Fibroblast of skin of back (primary cell): ENCODE results near the gene BMPR1A.

Source experiments
- DNase-seq: peaks from one replicate; pipeline ENCODE4 v3.0.0-alpha.2; 2013

Gene BMPR1A

GRCh38 chr10:86768412-86769062, 12.1 kb downstream of the BMPR1A start:
- no peak for DNase-seq

DNA sequence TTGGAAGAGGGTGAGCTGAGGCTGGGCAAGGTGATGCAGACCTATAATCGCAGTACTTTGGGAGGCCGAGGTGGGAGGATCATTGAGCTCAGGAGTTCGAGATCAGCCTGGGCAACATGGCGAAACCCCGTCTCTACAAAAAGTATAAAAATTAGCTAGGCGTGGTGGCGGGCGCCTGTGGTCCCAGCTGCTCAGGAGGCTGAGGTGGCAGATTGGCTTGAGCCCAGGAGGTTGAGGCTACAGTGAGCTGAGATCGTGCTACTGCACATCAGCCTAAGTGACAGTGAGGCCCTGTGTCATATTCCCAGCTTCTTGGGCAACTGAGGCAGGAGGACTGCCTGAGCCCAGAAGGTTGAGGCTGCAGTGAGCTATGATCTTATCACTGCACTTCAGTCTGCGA, 13.6 kb downstream of the BMPR1A start:
- DNase-seq, result no peak

- no peak for DNase-seq
These were observed 14.1 kb downstream of the BMPR1A start for GRCh38 chr10:86770412-86770960.

- DNase-seq, result no peak
These were observed 17.1 kb downstream of the BMPR1A start for GRCh38 chr10:86773498-86773897.

DNA sequence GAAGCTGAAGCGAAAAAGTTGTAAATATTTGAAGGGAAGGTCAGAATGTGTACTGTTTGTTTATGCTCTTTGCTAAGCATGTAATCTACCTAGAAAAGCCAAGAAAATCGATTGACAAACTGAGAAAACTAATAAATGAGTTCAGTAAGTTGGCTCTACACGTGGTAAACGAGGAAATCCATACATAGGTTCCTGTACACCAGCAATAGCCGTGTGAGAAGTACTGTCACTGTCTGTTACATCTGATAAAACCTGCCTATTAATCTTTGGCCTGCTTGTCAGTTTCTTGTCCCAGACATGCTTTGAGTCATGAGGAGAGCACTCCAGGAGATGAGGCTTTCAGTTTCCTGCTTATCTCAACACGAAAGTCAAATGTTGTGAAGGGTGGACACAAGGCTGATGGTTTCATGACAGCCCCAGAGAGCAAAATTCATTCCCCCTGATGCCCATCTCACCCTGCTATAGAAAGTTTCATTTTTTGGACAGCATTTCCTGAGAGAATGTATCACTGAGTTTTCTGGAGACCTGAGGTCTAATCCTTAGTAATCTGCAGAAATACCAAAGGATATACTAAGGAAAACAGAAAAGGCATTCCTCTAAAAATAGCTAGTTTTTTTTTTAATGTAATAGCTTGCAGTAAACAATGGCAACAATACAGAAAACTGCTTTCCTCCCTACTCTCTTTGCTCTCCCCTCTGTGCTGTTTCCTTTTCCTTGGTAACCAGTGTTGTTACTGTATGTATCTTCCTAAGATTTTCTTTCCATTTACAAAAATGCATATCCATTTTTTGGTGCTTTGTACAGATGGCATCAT, 18.8 kb downstream of the BMPR1A start:
- peak; percentile 62 for DNase-seq

GRCh38 chr10:86775870-86776180, 19.4 kb downstream of the BMPR1A start:
- DNase-seq, result no peak

DNA sequence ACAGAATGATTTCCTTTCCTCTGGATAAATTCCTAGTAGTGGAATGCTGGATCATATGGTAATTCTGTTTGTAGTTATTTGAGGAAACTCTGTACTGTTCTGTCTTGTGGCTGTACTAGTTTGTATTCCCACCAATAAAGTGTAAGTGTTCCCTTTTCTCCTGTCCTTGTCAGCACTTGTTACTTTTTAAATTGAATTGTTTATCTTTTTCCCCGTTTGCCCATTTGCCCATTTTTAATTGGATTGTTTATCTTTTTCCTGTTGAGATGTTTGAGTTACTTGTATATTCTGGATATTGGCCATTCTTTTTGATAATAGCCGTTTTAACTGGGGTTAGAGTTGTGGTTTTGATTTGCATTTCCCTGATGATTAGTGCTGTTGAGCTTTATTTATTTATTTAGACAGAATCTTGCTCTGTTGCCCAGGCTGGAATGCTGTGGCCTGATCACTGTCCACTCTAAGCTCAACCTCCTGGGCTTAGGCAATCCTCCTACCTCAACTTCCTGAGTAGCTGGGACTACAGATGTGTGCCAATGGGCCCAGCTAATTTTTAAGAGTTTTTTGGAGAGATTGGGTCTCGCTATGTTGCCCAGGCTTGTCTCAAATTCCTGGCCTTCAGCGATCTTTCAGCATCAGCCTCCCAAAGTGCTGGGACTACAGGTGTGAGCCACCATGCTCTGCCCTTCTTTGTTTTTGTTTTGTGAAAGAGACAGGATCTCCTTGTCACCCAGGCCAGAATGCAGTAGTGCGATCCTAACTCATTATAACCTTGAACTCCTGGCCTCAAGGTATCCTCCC, 23.0 kb downstream of the BMPR1A start:
- peak; percentile 36 for DNase-seq

DNA sequence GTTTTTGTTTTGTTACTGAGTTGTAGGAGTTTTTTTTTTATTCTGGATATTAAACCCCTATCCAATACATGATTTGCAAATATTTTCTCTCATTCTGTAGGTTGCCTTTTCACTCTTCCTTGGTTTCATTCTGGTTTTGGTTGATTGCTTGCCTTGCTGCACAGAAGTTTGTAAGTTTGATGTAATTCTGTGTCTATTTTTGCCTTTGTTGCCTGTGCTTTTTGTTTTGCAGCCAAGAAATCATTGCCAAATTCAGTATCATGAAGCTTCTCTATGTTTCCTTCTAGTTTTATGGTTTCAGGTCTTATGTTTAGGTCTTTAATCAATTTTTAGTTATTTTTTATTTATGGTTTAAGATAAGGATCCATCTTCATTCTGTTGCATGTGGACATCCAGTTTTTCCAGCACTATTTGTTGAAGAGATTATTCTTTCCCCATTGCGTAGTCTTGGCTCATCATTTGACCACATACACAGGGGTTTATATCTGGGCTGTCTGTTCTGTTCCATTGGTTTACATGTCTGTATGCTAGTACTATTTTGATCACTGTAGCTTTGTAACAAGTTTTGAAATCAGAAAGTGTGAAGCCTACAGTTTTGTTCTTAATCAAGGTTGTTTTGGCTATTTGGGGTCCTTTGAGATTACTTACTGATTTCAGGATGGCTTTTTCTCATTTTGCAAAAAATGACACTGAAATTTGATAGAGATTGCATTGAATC, 26.4 kb downstream of the BMPR1A start:
- no peak for DNase-seq

GRCh38 chr10:86785037-86785436, 28.6 kb downstream of the BMPR1A start:
- DNase-seq, result no peak

- no peak for DNase-seq
These were observed 29.5 kb downstream of the BMPR1A start for GRCh38 chr10:86785968-86786367.

DNA sequence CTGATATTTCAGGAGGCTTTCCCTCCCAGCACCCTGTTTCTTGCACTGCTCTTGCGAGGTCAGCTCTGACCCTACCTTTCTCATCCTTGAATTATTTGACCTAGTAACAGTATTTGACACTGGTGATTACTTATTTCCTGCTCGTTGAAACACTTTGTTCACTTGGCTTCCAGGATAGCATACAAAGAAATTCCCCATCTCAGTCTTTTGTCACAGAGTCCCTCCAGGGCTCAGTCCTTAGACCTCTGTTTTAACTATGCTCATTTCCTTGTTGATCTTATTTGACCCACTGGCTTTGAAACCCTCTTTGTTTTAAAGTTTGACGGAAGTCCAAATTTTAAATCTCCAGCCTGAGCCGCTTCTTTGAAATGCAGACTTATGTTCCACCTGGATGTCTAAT, 29.9 kb downstream of the BMPR1A start:
- DNase-seq, result no peak

- DNase-seq, result no peak
These were observed 34.0 kb downstream of the BMPR1A start for GRCh38 chr10:86790394-86790793.

DNA sequence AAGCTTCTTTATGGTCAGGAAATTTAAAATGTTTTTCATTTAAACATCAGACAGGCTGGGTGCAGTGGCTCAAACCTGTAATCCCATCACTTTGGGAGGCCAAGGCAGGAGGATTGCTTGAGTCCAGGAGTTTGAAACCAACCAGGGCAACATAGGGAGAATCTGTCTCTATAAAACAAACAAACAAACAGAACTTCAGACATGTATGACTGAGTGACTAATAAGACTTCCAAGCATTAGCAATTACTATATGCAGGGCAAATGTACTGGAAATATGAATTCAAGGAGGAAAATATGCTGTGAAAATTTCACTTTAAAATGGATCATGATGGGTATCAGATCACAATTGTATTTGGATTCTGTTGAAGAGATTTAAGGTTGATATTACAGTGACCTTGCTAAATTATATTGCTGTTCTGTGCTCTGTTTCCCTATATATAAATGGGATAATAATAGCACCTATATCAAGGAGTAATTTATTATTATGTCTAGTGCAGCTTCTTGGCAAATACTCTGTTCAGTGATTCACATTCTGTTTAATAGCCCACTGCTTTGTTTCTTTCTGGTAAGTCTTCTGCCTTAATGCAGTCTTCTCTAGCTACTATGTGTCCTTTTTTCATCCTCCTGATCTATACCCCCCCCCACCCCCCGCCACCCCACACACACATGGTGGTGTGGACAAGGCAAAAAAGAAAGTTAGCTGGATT, 36.2 kb downstream of the BMPR1A start:
- no peak for DNase-seq

DNA sequence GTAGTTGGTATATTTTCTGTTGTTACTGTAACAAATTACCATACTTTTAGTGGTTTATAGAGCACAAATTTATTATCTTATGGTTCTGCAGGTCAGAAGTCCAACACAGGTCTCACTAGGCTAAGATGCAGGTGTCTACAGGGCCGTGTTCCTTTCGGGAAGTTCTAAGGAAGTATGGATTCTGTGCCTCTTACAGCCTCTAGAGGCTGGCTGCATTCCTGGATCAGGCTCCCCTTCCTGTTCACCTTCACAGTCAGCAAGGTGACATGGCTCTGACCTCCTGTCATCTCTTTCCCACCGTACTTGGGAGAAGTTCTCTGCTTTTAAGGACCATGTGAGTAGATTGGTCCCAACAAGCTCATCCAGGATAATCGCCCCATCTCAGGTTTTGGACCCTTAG, 37.3 kb downstream of the BMPR1A start:
- DNase-seq, result no peak

- DNase-seq, result peak; percentile 86
These were observed 38.9 kb downstream of the BMPR1A start for GRCh38 chr10:86795353-86795752.

- peak; percentile 33 for DNase-seq
These were observed 41.6 kb downstream of the BMPR1A start for GRCh38 chr10:86798025-86798424.

- peak; percentile 36 for DNase-seq
These were observed 42.2 kb downstream of the BMPR1A start for GRCh38 chr10:86798611-86799010.

GRCh38 chr10:86799188-86799845, 42.9 kb downstream of the BMPR1A start:
- DNase-seq, result no peak

- DNase-seq, result no peak
These were observed 45.6 kb downstream of the BMPR1A start for GRCh38 chr10:86801995-86802394.

GRCh38 chr10:86802473-86803108, 46.2 kb downstream of the BMPR1A start:
- peak; percentile 38 for DNase-seq

- peak; percentile 85 for DNase-seq
These were observed 46.7 kb downstream of the BMPR1A start for GRCh38 chr10:86803156-86803555.
